ENCODE results near the gene TRPM5. TPM values are rescaled to one million over a fixed set of nuclear protein-coding genes. Genes with fewer than 3 reads are reported as not detected.

Gene TRPM5
- total and polyA plus RNA-seq, 2 experiments from 2014 or later: not detected

GRCh38 chr11:2475136-2475918, 31.0 kb upstream of the TRPM5 start (continued):
- TF ChIP-seq ZNF462 (CRISPR knock-in tag; IDR thresholded peaks at IDR 0.05): no peak
- no peak for TF ChIP-seq JUNB (IDR thresholded peaks at IDR 0.05; ENCODE audit: unreplicated experiment)

- Histone ChIP-seq H3K79me2 (replicated peaks; ENCODE audit: insufficient read depth) (no peaks in the 10 kb centered on the region), H3K4me3 (no peak overlapping the region), H3K4me1 (ENCODE audit: insufficient read depth) (no peaks in the 10 kb centered on the region), H3K9me2 (ENCODE audit: insufficient read depth) (no peaks in the 10 kb centered on the region), H3K36me3 (ENCODE audit: insufficient read depth) (no peaks in the 10 kb centered on the region), H2AFZ (no peak overlapping the region), H3K27ac (ENCODE audit: low read depth) (no peak overlapping the region), H3F3A (replicated peaks; ENCODE audit: low read depth) (no peaks in the 10 kb centered on the region), H3K4me2 (no peak overlapping the region), H4K20me1 (replicated peaks; ENCODE audit: insufficient read depth) (no peaks in the 10 kb centered on the region), H3K27me3 (ENCODE audit: insufficient read depth) (peaks cover 48% of the 10 kb centered on the region)
- DNase-seq (ENCODE audit: low spot score) (no peak), ATAC-seq (no peak)
- H3K9me3 Mint-ChIP-seq: peaks cover 22% of the 10 kb centered on the region
- H3K4me3 Mint-ChIP-seq: no peak overlapping the region
- H3K27ac Mint-ChIP-seq: no peak overlapping the region
- no peaks in the 10 kb centered on the region for H3K36me3 Mint-ChIP-seq (ENCODE audit: low read depth)
- H3K4me1 Mint-ChIP-seq: no peaks in the 10 kb centered on the region
- peaks cover 50% of the 10 kb centered on the region for H3K27me3 Mint-ChIP-seq (ENCODE audit: insufficient read depth, low read depth, poor library complexity)
- TF ChIP-seq STAT1 (IDR thresholded peaks at IDR 0.05; ENCODE audit: unreplicated experiment) (no peak), ZNF462 (CRISPR knock-in tag; IDR thresholded peaks at IDR 0.05) (no peak)
- TF ChIP-seq, protein P1, sequence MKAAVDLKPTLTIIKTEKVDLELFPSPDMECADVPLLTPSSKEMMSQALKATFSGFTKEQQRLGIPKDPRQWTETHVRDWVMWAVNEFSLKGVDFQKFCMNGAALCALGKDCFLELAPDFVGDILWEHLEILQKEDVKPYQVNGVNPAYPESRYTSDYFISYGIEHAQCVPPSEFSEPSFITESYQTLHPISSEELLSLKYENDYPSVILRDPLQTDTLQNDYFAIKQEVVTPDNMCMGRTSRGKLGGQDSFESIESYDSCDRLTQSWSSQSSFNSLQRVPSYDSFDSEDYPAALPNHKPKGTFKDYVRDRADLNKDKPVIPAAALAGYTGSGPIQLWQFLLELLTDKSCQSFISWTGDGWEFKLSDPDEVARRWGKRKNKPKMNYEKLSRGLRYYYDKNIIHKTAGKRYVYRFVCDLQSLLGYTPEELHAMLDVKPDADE (IDR thresholded peaks at IDR 0.05): no peak
Observed at GRCh38 chr11:2474059-2474901, 30.0 kb upstream of the TRPM5 start.

Data from GM23338 (cell line).